ENCODE measurements around the gene DNAJA4. TPM values are rescaled to one million over a fixed set of nuclear protein-coding genes. Genes with fewer than 3 reads are reported as not detected.

The DNAJA4 gene
- total RNA-seq, 3 donors from 2014 or later (not counting 1 experiment from before 2014, with no cell fraction given): 23.2 to 28.8 (median 26.3) TPM

DNA sequence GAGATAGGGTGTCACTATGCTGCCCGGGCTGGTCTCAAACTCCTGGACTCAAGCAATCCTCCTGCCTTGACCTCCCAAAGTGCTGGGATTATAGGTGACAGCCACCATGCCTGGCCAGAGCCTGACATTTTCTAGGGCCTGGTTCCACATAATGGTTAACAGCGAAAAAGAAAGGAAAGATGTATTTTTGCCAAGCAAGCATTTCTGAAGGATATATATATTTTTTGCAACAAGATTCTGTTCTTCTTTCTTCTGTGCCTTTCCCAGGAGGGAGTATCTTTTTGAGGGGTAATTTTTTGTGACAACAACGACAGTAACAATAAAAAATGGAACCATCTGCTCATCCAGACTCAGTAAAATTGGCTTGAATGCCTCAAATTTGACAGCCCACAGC is 8.3 kb upstream of the DNAJA4 start:
- TF ChIP-seq, protein P1, sequence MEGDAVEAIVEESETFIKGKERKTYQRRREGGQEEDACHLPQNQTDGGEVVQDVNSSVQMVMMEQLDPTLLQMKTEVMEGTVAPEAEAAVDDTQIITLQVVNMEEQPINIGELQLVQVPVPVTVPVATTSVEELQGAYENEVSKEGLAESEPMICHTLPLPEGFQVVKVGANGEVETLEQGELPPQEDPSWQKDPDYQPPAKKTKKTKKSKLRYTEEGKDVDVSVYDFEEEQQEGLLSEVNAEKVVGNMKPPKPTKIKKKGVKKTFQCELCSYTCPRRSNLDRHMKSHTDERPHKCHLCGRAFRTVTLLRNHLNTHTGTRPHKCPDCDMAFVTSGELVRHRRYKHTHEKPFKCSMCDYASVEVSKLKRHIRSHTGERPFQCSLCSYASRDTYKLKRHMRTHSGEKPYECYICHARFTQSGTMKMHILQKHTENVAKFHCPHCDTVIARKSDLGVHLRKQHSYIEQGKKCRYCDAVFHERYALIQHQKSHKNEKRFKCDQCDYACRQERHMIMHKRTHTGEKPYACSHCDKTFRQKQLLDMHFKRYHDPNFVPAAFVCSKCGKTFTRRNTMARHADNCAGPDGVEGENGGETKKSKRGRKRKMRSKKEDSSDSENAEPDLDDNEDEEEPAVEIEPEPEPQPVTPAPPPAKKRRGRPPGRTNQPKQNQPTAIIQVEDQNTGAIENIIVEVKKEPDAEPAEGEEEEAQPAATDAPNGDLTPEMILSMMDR (IDR thresholded peaks at IDR 0.05): no peak
- no peaks in the 10 kb centered on the region for H3K36me3 ChIP-seq (ENCODE audit: control insufficient read depth, insufficient read depth, low read length)
- H3K4me3 ChIP-seq (ENCODE audit: low read length): no peak overlapping the region
- H3K27ac ChIP-seq (ENCODE audit: low read length): no peak overlapping the region
- Mint-ChIP-seq H3K36me3 (no peaks in the 10 kb centered on the region), H3K27ac (no peak overlapping the region), H3K4me1 (no peaks in the 10 kb centered on the region), H3K9me3 (no peaks in the 10 kb centered on the region), H3K27me3 (ENCODE audit: low read depth in 2 of 2) (peaks cover 0 to 13% of the 10 kb centered on the region in 2 donors), H3K4me3 (no peak overlapping the region)
- DNase-seq: no peak
- H3K27me3 ChIP-seq (ENCODE audit: control insufficient read depth, insufficient read depth, low read length): no peaks in the 10 kb centered on the region
- H3K4me1 ChIP-seq (ENCODE audit: control insufficient read depth, insufficient read depth, low read length): no peaks in the 10 kb centered on the region
- no peak for ATAC-seq
- H3K9me3 ChIP-seq (ENCODE audit: control insufficient read depth, insufficient read depth, low read length): no peaks in the 10 kb centered on the region
- WGBS (ENCODE audit: insufficient coverage): 97% methylated on average over 3 of the region's 3 CpGs
- intact Hi-C loops (cut with micrococcal nuclease): no loop called here

DNA sequence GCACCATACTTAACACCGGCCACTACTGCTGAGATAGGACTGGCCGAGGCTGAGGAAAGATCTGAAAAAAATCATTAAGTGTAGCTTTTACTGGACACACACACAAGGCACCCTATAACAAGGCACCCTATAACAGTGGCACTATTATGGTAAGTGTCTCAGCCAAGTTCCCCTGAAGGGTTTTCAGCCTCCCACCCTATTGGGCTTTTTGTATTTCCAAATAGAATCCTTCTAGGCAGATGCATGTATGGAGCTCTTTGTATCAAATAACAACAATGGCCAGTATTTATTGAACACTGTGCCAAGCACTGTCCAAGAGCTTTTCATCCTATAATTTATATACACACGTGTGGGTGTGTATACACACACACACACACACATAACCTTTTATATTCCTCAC is 6.7 kb upstream of the DNAJA4 start:
- no peak overlapping the region for H3K4me3 ChIP-seq (ENCODE audit: low read length)
- WGBS (ENCODE audit: insufficient coverage): 100% methylated on average over 2 of the region's 3 CpGs
- no peak for DNase-seq
- TF ChIP-seq, protein P1 (IDR thresholded peaks at IDR 0.05): no peak
- peaks cover 0 to 13% of the 10 kb centered on the region in 2 donors for H3K27me3 Mint-ChIP-seq (ENCODE audit: low read depth in 2 of 2)
- H3K27me3 ChIP-seq (ENCODE audit: control insufficient read depth, insufficient read depth, low read length): no peaks in the 10 kb centered on the region
- no peaks in the 10 kb centered on the region for H3K36me3 ChIP-seq (ENCODE audit: control insufficient read depth, insufficient read depth, low read length)
- H3K4me3 Mint-ChIP-seq: no peak overlapping the region
- no peaks in the 10 kb centered on the region for H3K4me1 ChIP-seq (ENCODE audit: control insufficient read depth, insufficient read depth, low read length)
- H3K36me3 Mint-ChIP-seq: no peaks in the 10 kb centered on the region
- H3K9me3 Mint-ChIP-seq: no peaks in the 10 kb centered on the region
- intact Hi-C loops (cut with micrococcal nuclease): no loop called here
- H3K9me3 ChIP-seq (ENCODE audit: control insufficient read depth, insufficient read depth, low read length): no peaks in the 10 kb centered on the region
- H3K27ac ChIP-seq (ENCODE audit: low read length): no peak overlapping the region
- H3K27ac Mint-ChIP-seq: no peak overlapping the region
- ATAC-seq: no peak
- H3K4me1 Mint-ChIP-seq: no peaks in the 10 kb centered on the region

DNA sequence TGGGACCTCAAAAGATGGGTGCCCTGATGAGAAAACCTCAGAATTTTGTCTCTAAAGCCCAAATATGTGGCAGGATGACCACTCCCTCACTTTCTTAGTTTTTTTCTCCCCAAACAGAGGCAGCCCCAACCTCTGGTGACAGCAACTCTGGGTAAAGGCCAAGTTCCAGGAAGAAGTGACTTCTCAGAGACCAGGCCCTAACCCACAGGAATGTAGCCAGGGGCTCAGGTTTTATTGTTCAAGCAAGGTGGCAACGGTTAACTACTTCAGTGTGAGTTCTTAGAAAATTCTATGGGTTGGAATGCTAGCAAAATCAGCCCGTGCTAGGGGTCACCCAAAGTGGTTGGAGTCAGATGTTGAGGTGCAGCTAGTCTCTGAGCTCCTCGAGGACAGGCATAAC is 5.1 kb upstream of the DNAJA4 start:
- Histone ChIP-seq H3K4me3 (ENCODE audit: low read length) (no peak overlapping the region), H3K36me3 (ENCODE audit: control insufficient read depth, insufficient read depth, low read length) (no peaks in the 10 kb centered on the region), H3K9me3 (ENCODE audit: control insufficient read depth, insufficient read depth, low read length) (no peaks in the 10 kb centered on the region), H3K4me1 (ENCODE audit: control insufficient read depth, insufficient read depth, low read length) (peaks cover 6% of the 10 kb centered on the region), H3K27ac (ENCODE audit: low read length) (no peak overlapping the region), H3K27me3 (ENCODE audit: control insufficient read depth, insufficient read depth, low read length) (no peaks in the 10 kb centered on the region)
- 87% methylated on average over 3 of the region's 3 CpGs for WGBS (ENCODE audit: insufficient coverage)
- intact Hi-C loops (cut with micrococcal nuclease): no loop called here
- TF ChIP-seq, protein P1 (IDR thresholded peaks at IDR 0.05): no peak
- Mint-ChIP-seq H3K27me3 (ENCODE audit: low read depth in 2 of 2) (peaks cover 0 to 13% of the 10 kb centered on the region in 2 donors), H3K9me3 (no peaks in the 10 kb centered on the region), H3K4me3 (no peak overlapping the region), H3K27ac (no peak overlapping the region), H3K36me3 (no peaks in the 10 kb centered on the region), H3K4me1 (no peaks in the 10 kb centered on the region)
- no peak for ATAC-seq
- no peak for DNase-seq

DNA sequence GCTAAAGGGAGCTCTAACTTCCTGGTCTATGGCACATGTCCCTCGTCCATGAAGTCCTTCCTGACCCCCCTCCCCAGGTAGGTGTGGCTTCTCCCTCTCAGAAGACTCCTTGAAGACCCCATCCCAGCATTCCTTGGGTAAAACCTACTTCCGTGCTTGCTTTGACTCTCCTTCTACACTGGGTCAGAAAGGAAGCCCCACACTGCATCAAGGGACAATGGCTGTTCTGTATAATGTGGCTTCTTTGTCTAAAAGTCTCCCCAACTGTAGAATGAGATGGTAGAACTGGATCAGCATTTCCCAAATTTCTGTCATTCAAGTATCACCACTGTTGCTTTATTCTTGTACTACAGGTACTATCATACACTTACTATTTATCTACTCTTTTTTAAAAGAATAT is 3.9 kb upstream of the DNAJA4 start:
- TF ChIP-seq, protein P1 (IDR thresholded peaks at IDR 0.05): no peak
- H3K27me3 ChIP-seq (ENCODE audit: control insufficient read depth, insufficient read depth, low read length): no peaks in the 10 kb centered on the region
- H3K36me3 ChIP-seq (ENCODE audit: control insufficient read depth, insufficient read depth, low read length): no peaks in the 10 kb centered on the region
- Mint-ChIP-seq H3K9me3 (no peaks in the 10 kb centered on the region), H3K4me1 (peaks cover 5% of the 10 kb centered on the region in 2 donors), H3K36me3 (no peaks in the 10 kb centered on the region), H3K27ac (no peak overlapping the region), H3K4me3 (no peak overlapping the region), H3K27me3 (ENCODE audit: low read depth in 2 of 2) (peaks cover 0 to 13% of the 10 kb centered on the region in 2 donors)
- peaks cover 10% of the 10 kb centered on the region for H3K4me1 ChIP-seq (ENCODE audit: control insufficient read depth, insufficient read depth, low read length)
- no peak overlapping the region for H3K27ac ChIP-seq (ENCODE audit: low read length)
- ATAC-seq (no peak), DNase-seq (no peak)
- no peaks in the 10 kb centered on the region for H3K9me3 ChIP-seq (ENCODE audit: control insufficient read depth, insufficient read depth, low read length)
- no peak overlapping the region for H3K4me3 ChIP-seq (ENCODE audit: low read length)
- intact Hi-C loops (cut with micrococcal nuclease): no loop called here
- WGBS (ENCODE audit: insufficient coverage): 85% methylated on average over 2 of the region's 2 CpGs
